GM12872 (cell line): ENCODE data around the gene ANKRD29.

Experiments
- TF ChIP-seq, protein P1 (sequence below): IDR thresholded peaks from 3 replicates; pipeline ENCODE4 v1.5.1; 2011; ENCODE audit warnings: low read depth, mild to moderate bottlenecking, low read length, moderate library complexity; ENCODE audit not compliant: insufficient read depth

Gene ANKRD29, protein sequence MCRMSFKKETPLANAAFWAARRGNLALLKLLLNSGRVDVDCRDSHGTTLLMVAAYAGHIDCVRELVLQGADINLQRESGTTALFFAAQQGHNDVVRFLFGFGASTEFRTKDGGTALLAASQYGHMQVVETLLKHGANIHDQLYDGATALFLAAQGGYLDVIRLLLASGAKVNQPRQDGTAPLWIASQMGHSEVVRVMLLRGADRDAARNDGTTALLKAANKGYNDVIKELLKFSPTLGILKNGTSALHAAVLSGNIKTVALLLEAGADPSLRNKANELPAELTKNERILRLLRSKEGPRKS

DNA sequence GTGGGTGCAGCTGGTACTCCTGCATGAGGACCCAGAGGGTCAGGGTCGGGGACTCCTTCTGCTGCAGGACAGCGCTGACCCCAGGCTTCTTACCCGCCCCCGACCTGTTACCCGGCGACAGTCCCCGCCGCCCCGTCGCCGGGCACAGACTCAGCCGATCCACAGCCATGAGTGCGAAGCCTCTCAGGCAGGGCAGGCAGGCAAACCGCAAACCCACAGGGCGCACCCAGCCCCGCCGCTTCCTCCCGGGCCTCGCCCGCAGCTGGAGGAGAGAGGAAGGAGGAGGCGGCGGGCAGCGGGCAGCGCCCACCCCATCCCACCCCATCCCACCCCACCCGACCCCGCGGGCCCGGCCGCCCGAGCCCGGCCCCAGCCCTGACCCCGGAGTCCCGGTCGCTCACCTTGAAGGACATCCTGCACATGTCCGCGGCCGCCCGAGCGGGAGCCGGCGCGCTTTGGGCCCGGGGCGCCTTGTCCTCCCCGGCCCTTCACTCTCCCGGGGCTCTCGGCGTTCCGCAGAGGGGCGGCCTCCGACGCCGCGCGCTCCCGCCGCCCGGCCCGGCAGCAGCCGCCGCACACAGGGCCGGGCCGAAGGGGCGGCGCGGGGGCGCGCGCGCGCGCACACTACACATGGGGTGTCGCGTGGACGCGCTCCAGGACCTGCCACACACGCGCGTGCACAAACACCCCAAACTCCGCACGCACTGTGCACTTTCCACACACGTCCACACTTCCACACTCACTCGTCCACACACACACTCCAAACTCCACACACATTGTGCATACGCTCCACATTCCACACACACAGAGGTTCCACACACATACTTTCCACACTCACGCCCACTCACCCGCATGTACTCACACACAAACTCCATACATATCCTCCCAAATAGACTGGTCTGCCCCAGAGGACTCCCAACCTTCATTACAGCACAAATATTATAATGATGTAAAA, at the start of gene ANKRD29:
ANKRD29 (minus strand) TSS at position 603 of the 955 bp plus-strand sequence; CDS start at position 422, 181 bp downstream.
- TF ChIP-seq, protein P1, sequence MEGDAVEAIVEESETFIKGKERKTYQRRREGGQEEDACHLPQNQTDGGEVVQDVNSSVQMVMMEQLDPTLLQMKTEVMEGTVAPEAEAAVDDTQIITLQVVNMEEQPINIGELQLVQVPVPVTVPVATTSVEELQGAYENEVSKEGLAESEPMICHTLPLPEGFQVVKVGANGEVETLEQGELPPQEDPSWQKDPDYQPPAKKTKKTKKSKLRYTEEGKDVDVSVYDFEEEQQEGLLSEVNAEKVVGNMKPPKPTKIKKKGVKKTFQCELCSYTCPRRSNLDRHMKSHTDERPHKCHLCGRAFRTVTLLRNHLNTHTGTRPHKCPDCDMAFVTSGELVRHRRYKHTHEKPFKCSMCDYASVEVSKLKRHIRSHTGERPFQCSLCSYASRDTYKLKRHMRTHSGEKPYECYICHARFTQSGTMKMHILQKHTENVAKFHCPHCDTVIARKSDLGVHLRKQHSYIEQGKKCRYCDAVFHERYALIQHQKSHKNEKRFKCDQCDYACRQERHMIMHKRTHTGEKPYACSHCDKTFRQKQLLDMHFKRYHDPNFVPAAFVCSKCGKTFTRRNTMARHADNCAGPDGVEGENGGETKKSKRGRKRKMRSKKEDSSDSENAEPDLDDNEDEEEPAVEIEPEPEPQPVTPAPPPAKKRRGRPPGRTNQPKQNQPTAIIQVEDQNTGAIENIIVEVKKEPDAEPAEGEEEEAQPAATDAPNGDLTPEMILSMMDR: no peak

DNA sequence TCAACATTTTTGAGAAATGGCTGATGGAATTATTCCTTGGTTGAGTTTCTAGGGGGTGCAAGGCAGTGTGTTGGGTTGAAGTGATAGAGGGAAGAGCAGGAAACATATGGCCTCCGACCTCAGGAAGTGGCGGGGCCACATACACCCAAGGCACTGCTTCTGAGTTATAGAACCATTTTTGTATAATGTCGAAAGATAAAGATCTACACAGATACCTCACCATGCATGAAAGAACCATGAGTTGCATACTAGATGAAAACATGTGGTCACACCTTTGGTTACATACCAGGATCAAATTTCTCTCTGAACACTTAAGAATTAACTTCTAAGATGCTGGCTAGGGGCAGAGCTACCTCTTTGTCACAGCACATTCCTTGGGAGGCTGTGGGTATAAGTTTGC, 49.7 kb upstream of the ANKRD29 start:
- TF ChIP-seq, protein P1: no peak

DNA sequence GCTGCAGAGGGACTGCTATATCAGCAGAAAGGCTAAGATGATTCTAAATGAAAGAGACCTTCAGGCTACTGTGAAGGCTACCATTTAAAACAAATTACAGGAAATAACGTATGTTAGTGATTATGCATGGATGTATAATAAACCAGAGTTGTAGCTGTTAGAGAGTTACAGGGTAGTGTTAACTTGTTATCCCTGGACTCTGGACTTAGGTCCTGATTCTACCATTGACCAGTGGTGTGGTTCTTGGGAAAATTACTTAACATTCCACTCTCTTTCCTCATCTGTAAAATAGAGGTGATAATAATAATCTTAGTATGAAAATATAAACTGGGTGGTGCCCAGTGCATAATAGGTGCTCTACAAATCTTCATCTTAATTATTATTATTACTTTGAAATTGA, 48.7 kb upstream of the ANKRD29 start:
- TF ChIP-seq, protein P1: no peak

DNA sequence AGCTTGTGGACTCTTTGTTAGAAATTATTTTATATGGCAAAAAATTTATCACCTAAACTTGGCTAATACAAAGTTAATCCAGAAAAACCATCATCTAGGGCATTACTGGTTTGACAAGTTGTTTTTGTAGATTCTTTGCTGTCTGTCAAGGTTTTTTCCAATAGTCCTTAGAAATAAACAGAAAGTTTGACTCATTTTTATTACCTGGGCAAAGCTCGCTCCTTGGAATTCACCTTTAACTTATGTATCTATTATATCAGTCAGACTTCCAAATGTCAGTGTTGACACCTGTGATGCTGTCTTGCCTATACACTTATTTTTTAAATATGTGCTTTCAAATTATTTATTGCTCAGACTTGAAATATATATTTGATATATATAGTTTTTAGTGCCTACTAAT, 48.2 kb upstream of the ANKRD29 start:
- TF ChIP-seq, protein P1: no peak

DNA sequence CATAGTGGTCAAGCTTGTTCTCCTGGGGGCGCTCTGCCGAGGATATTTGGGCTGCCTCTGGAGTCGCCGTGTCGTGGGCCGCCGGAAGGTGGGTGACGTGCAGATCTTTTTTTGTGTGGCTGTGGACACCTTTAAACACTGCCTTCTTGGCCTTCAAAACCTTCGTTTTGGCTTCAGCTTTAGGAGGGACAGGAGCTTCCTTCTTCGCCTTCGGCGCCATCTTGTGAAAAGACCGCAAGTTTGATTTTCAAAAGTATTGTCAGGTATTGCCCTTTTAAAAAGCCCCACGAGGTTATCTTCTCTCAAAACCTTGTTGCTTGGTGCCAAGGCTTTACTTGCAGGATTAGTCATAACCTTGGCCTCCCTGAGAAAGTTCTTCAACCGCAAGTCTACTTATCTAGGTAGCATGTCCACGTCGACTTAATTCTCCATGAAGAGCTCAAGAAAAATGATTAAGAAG, 47.4 kb upstream of the ANKRD29 start:
- TF ChIP-seq, protein P1: no peak

DNA sequence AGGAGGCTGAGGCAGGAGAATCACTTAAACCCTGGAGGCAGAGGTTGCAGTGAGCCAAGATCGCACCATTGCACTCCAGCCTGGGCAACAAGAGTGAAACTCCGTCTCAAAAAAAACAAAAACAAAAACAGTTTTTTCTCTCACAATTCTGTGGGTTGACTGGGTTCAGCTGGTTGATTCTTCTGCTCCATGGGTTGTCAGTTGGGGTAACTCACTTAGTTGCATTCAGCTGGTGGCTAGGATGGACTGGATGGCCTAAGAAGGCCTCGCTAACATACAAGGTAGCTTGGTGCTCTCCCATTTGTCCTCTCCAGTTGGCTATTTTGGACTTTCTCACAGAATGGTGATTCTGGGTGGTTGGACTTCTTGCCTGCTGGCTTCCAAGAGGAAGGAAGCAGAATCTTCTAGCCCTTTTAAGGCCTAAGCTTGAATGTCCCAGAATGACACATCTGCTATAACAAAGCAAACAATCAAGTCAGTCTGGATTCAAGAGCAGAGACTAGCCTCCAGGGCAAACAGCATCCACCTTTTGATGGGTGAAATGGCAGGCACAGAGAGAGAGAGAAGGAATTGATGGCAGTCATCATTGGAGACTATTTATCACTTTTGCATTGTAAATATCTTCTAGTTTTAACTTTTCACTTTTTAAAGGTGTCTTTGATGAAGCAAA, 44.4 kb upstream of the ANKRD29 start:
- TF ChIP-seq, protein P1: no peak

DNA sequence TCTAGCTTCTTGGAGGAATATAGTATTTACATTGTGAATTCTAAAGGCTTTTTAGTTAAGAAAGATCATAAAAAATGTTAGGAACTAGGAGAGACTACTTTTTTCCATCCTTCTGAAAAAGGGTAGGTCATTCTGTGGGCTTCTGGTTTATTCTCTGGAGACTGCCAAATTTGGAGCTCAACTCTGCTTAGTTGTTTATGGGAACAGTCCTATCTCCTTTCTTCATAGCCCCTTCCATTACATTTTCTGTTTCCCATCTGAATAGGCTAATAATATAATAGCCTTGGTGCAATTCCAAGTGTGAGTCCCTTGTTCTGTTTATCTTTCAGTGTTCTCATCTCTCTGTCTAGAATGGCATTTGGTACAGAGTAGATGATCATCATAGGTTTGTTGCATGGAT, 42.1 kb upstream of the ANKRD29 start:
- TF ChIP-seq, protein P1: no peak
